PFSK-1 (cell line): ENCODE measurements around the gene SND1.

ENCODE experiments used
- POLR2AphosphoS5 ChIP-seq: IDR thresholded peaks from 2 replicates; pipeline ENCODE4 v1.6.1; 2012; ENCODE audit warnings: low read depth, mild to moderate bottlenecking, control low read depth, low read length, moderate library complexity
- REST ChIP-seq, 2 experiments: IDR thresholded peaks; 2 replicates each; pipeline versions ENCODE4 v1.6.1 to v1.8.0; 2011 to 2012; ENCODE audit warnings: low read depth in 2 of 2, low read length in 2 of 2, control low read depth in 1 of 2, inconsistent platforms in 1 of 2, mild to moderate bottlenecking in 1 of 2, moderate library complexity in 1 of 2; ENCODE audit not compliant: insufficient read depth in 1 of 2
- SIN3A ChIP-seq: IDR thresholded peaks from 2 replicates; pipeline ENCODE4 v1.6.1; 2012; ENCODE audit warnings: mild to moderate bottlenecking, low read length, moderate library complexity, borderline replicate concordance; ENCODE audit not compliant: insufficient read depth
- TAF1 ChIP-seq: IDR thresholded peaks from 2 replicates; pipeline ENCODE4 v1.6.1; 2012; ENCODE audit warnings: low read length, control low read depth, borderline replicate concordance; ENCODE audit not compliant: insufficient read depth

DNA sequence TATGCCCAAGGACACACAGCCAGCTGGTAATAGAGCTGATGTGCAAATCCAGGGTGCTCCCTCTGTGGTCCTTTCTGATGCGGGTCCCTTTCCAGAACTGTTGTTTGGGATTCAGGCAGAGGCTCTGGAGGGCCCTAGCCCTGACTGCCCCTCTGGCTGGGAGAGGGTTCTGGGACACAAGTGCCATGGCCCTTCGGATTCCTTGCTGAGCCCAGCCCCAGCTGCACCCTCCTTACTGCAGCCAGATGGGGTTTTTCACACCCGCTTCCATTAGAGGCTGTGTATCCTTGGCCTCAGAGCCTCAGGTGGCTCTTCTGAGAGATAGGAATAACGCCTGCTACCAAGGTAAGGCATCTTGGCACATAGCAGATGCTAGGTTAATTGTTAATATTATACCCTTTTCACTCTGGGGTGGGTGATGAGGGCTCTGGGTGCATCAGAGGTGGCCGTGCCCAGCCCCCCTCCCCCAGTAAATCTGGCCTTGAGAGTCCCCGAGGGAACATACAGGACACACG lies 469.0 kb downstream of the SND1 start:
- TF ChIP-seq REST (IDR thresholded peaks at IDR 0.05; ENCODE audit: insufficient read depth in 1 of 2, low read depth in 2 of 2, low read length in 2 of 2) (no peak), SIN3A (no peak), POLR2AphosphoS5 (no peak), TAF1 (no peak)
